Chondrocyte (in vitro differentiated cells): Measurements from ENCODE around the gene COL24A1. TPM values are rescaled to one million over a fixed set of nuclear protein-coding genes. Genes with fewer than 3 reads are reported as not detected.

Experiments used
- DNase-seq: peaks from one replicate; pipeline ENCODE4 v3.0.0; 2021; ENCODE audit warnings: mixed read lengths, low spot score
- H3K27ac Mint-ChIP-seq: one replicate; pipeline ENCODE4 v1.8.0; 2021; ENCODE audit warnings: mild to moderate bottlenecking, moderate library complexity, mixed read lengths; ENCODE audit not compliant: unreplicated experiment
- H3K27me3 Mint-ChIP-seq: 2 replicates; pipeline ENCODE4 v1.8.0; 2021; ENCODE audit warnings: low read depth, mixed read lengths
- H3K36me3 Mint-ChIP-seq: 2 replicates; pipeline ENCODE4 v1.8.0; 2021; ENCODE audit warnings: low read depth, mixed read lengths
- H3K4me1 Mint-ChIP-seq: 2 replicates; pipeline ENCODE4 v1.8.0; 2021; ENCODE audit warnings: low read depth, mild to moderate bottlenecking, mixed read lengths
- H3K4me3 Mint-ChIP-seq: one replicate; pipeline ENCODE4 v1.8.0; 2021; ENCODE audit warnings: mild to moderate bottlenecking, moderate library complexity, mixed read lengths; ENCODE audit not compliant: unreplicated experiment
- H3K9me3 Mint-ChIP-seq: 2 replicates; pipeline ENCODE4 v1.8.0; 2021; ENCODE audit warnings: low read depth, mixed read lengths
- CTCF ChIP-seq: fragments of 200-600 bp; sonication (generic); IDR thresholded peaks from 2 replicates; pipeline ENCODE4 v1.5.0; 2021; ENCODE audit warnings: antibody characterized with exemption, mild to moderate bottlenecking, moderate library complexity
- total RNA-seq: library from RNA; stranded (reverse); gene quantifications from 3 replicates; pipeline ENCODE4 v1.2.1, GENCODE V29; 2021

COL24A1 gene
- total RNA-seq, 1 donor from 2014 or later: 0.30 TPM

GRCh38 chr1:85689775-85690404 lies 466.7 kb downstream of the COL24A1 start:
- H3K4me1 Mint-ChIP-seq: peaks cover 35% of the 10 kb centered on the region
- no peak overlapping the region for H3K4me3 Mint-ChIP-seq
- H3K27ac Mint-ChIP-seq: no peak overlapping the region
- H3K36me3 Mint-ChIP-seq: peaks cover 3% of the 10 kb centered on the region
- H3K27me3 Mint-ChIP-seq: no peaks in the 10 kb centered on the region
- no peak for DNase-seq
- no peaks in the 10 kb centered on the region for H3K9me3 Mint-ChIP-seq
- no peak for TF ChIP-seq CTCF

- TF ChIP-seq CTCF: no peak
- Mint-ChIP-seq H3K4me3 (no peak overlapping the region), H3K36me3 (peaks cover 6% of the 10 kb centered on the region), H3K27ac (no peak overlapping the region), H3K27me3 (no peaks in the 10 kb centered on the region), H3K9me3 (no peaks in the 10 kb centered on the region), H3K4me1 (peaks cover 3% of the 10 kb centered on the region)
- DNase-seq: no peak
Measured at GRCh38 chr1:85683292-85684025, 473.1 kb downstream of the COL24A1 start.

GRCh38 chr1:85681087-85681486 lies 475.5 kb downstream of the COL24A1 start:
- H3K9me3 Mint-ChIP-seq: no peaks in the 10 kb centered on the region
- DNase-seq: no peak
- H3K27ac Mint-ChIP-seq: no peak overlapping the region
- H3K27me3 Mint-ChIP-seq: no peaks in the 10 kb centered on the region
- TF ChIP-seq CTCF: no peak
- no peak overlapping the region for H3K4me3 Mint-ChIP-seq
- H3K4me1 Mint-ChIP-seq: peaks cover 3% of the 10 kb centered on the region
- H3K36me3 Mint-ChIP-seq: peaks cover 3% of the 10 kb centered on the region

Other genes starting within 250 kb of the COL24A1 start
- gene ODF2L, start 239.6 kb upstream of the COL24A1 start, total RNA-seq: 26.7 to 34.4 TPM (median 28.2 TPM) in 3 replicates